Natural killer cell (primary cell): Measurements from ENCODE around the gene PTPRN2. TPM values are rescaled to one million over a fixed set of nuclear protein-coding genes. Genes with fewer than 3 reads are reported as not detected.

ENCODE experiments used
- ATAC-seq, 3 donors: fragments of 150-1000 bp in 2 of 3; fragments of 200-7000 bp in 1 of 3; cut with Tn5 transposase; 1 replicate in 1 of 3; 2 replicates in 2 of 3; pipeline ENCODE4 v1.10.0; 2021; ENCODE audit warnings: mild to moderate bottlenecking in 2 of 3, moderate library complexity in 2 of 3
- DNase-seq, 2 donors: peaks; one replicate each; pipeline versions ENCODE4 v3.0.0 to v3.0.0-alpha.2; 2013 to 2021; ENCODE audit warnings: mixed read lengths in 1 of 2
- H3K27ac ChIP-seq: one replicate; pipeline ENCODE4 v1.5.1; 2013; ENCODE audit warnings: mild to moderate bottlenecking, low read length
- H3K27me3 ChIP-seq: one replicate; pipeline ENCODE4 v1.6.1; 2013; ENCODE audit warnings: low read length; ENCODE audit not compliant: control insufficient read depth, insufficient read depth
- H3K36me3 ChIP-seq: one replicate; pipeline ENCODE4 v1.6.1; 2013; ENCODE audit warnings: low read length; ENCODE audit not compliant: control insufficient read depth, insufficient read depth
- H3K4me1 ChIP-seq: one replicate; pipeline ENCODE4 v1.6.1; 2013; ENCODE audit warnings: low read length; ENCODE audit not compliant: control insufficient read depth, insufficient read depth
- H3K4me3 ChIP-seq: one replicate; pipeline ENCODE4 v1.5.1; 2013; ENCODE audit warnings: low read length
- H3K9me3 ChIP-seq: one replicate; pipeline ENCODE4 v1.6.1; 2013; ENCODE audit warnings: low read length; ENCODE audit not compliant: control insufficient read depth, insufficient read depth
- H3K27ac Mint-ChIP-seq, 2 donors: one replicate each; pipeline ENCODE4 v1.8.0; 2022; ENCODE audit warnings: mild to moderate bottlenecking in 2 of 2, mixed read lengths in 2 of 2, moderate library complexity in 1 of 2
- H3K27me3 Mint-ChIP-seq, 2 donors: one replicate each; pipeline ENCODE4 v1.8.0; 2022; ENCODE audit warnings: low read depth in 2 of 2, mixed read lengths in 2 of 2
- H3K36me3 Mint-ChIP-seq: one replicate; pipeline ENCODE4 v1.8.0; 2022; ENCODE audit warnings: mixed read lengths
- H3K4me1 Mint-ChIP-seq, 2 donors: one replicate each; pipeline ENCODE4 v1.8.0; 2022; ENCODE audit warnings: mixed read lengths in 2 of 2
- H3K4me3 Mint-ChIP-seq: one replicate; pipeline ENCODE4 v1.8.0; 2022; ENCODE audit warnings: mild to moderate bottlenecking, moderate library complexity, mixed read lengths
- H3K9me3 Mint-ChIP-seq, 2 donors: one replicate each; pipeline ENCODE4 v1.8.0; 2022; ENCODE audit warnings: mixed read lengths in 2 of 2
- WGBS: methylation state at CpG from one replicate; pipeline ENCODE4 v1.1.7; 2013; ENCODE audit warnings: missing lambda C conversion rate; ENCODE audit not compliant: insufficient coverage; 5-methylcytosine and 5-hydroxymethylcytosine counted together
- intact Hi-C: fragments of 100-400 bp; cut with micrococcal nuclease; formaldehyde crosslinking; loops from one replicate; pipeline ENCODE4 v1.14.2; 2022
- total RNA-seq, 4 donors: library from RNA; stranded (reverse); fragments of 120-200 nt in 1 of 4; gene quantifications; one replicate each; pipeline versions ENCODE4 v1.2.3 to v1.2.4, GENCODE V29; 2013 to 2022
- TF ChIP-seq, protein P1 (sequence below): fragments of 200-600 bp; IDR thresholded peaks from one replicate; pipeline ENCODE4 v1.8.0; 2022; ENCODE audit warnings: antibody characterized with exemption

PTPRN2 gene
- total RNA-seq, 3 donors from 2014 or later (not counting 1 experiment from before 2014, with no cell fraction given), result 1.3 to 2.5 (median 1.9) TPM

DNA sequence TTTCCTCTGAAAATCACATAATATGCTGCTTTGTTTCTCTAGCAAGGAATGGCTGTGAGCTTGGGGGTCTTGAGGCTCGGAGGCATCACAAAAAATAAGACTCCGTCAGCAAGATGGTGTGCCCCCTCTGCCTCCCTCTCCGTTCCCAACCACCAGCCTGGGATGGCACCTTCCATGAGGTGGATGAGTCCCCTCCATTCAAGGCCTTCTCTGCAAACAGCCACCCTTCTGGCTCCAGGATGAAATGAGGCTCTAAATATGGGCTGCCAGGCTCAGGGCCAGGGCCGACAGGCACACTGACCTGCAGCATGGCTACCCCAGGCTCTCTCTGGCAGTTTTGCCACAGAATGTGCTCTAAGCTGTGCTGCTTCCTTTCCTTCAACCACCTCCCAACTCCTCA lies 521.5 kb downstream of the PTPRN2 start:
- Histone ChIP-seq H3K9me3 (peaks cover 9% of the 10 kb centered on the region), H3K27me3 (no peaks in the 10 kb centered on the region), H3K27ac (no peak overlapping the region), H3K4me3 (no peak overlapping the region), H3K36me3 (no peaks in the 10 kb centered on the region), H3K4me1 (no peaks in the 10 kb centered on the region)
- Mint-ChIP-seq H3K27ac (no peak overlapping the region), H3K4me1 (no peaks in the 10 kb centered on the region), H3K4me3 (no peak overlapping the region), H3K27me3 (no peaks in the 10 kb centered on the region), H3K36me3 (no peaks in the 10 kb centered on the region), H3K9me3 (peaks cover 0 to 3% of the 10 kb centered on the region in 2 donors)
- ATAC-seq, result no peak
- intact Hi-C loops, result no loop called here
- WGBS, result 85% methylated on average over 4 of the region's 4 CpGs
- TF ChIP-seq, protein P1, sequence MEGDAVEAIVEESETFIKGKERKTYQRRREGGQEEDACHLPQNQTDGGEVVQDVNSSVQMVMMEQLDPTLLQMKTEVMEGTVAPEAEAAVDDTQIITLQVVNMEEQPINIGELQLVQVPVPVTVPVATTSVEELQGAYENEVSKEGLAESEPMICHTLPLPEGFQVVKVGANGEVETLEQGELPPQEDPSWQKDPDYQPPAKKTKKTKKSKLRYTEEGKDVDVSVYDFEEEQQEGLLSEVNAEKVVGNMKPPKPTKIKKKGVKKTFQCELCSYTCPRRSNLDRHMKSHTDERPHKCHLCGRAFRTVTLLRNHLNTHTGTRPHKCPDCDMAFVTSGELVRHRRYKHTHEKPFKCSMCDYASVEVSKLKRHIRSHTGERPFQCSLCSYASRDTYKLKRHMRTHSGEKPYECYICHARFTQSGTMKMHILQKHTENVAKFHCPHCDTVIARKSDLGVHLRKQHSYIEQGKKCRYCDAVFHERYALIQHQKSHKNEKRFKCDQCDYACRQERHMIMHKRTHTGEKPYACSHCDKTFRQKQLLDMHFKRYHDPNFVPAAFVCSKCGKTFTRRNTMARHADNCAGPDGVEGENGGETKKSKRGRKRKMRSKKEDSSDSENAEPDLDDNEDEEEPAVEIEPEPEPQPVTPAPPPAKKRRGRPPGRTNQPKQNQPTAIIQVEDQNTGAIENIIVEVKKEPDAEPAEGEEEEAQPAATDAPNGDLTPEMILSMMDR, result no peak
- no peak for DNase-seq

DNA sequence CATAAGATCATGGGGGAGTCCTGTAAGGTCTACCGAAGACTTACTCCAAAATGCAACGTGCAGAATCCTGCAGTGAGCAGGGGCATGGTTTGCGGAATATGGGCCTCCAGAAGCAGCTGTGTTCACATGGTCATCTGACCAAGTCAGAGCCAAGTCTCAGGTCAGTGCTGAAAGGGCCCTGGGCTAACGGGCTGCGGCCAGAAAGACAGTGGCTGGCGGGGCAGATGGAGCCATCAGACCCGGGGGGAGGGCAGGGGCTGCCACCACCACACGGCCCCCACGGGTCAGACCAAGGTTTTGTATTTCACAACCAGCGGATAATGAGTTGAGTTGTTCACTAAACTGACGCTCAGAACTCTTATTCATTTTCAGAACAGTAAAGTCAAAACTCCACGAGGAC lies 522.3 kb downstream of the PTPRN2 start:
- H3K27me3 Mint-ChIP-seq, result no peaks in the 10 kb centered on the region
- Histone ChIP-seq H3K27me3 (no peaks in the 10 kb centered on the region), H3K27ac (no peak overlapping the region), H3K4me3 (no peak overlapping the region), H3K9me3 (peaks cover 7% of the 10 kb centered on the region), H3K4me1 (no peaks in the 10 kb centered on the region), H3K36me3 (no peaks in the 10 kb centered on the region)
- H3K4me1 Mint-ChIP-seq, result no peaks in the 10 kb centered on the region
- no peak for DNase-seq
- peaks cover 0 to 3% of the 10 kb centered on the region in 2 donors for H3K9me3 Mint-ChIP-seq
- H3K27ac Mint-ChIP-seq, result no peak overlapping the region
- no peaks in the 10 kb centered on the region for H3K36me3 Mint-ChIP-seq
- intact Hi-C loops, result no loop called here
- ATAC-seq, result no peak
- H3K4me3 Mint-ChIP-seq, result no peak overlapping the region
- TF ChIP-seq, protein P1, result no peak
- WGBS, result 85% methylated on average over 11 of the region's 12 CpGs

DNA sequence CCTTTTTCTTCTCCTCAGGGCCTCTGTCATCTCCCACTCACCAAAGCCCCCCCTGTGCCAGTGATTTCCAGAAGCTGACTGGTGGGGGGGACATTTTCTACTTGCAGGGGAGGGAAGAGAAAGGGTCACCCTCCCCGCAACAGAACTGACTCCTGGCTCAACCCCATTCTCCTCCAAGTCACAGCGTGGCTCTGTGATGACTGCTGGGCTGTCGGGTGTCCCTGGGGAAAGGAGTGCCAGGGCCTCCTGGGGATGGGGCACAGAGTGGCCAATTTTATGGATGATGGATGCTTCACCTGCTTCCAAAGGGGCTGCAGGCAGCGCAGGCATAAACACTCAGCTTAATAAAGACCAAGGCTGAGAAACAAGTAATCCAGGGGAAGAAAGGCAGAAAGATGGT lies 523.0 kb downstream of the PTPRN2 start:
- H3K27me3 Mint-ChIP-seq, result no peaks in the 10 kb centered on the region
- H3K36me3 ChIP-seq, result no peaks in the 10 kb centered on the region
- WGBS, result 87% methylated on average over 3 of the region's 4 CpGs
- no peaks in the 10 kb centered on the region for H3K4me1 Mint-ChIP-seq
- H3K27ac Mint-ChIP-seq, result no peak overlapping the region
- no peak overlapping the region for H3K4me3 Mint-ChIP-seq
- peaks cover 5% of the 10 kb centered on the region for H3K9me3 ChIP-seq
- intact Hi-C loops, result no loop called here
- no peaks in the 10 kb centered on the region for H3K9me3 Mint-ChIP-seq
- H3K27me3 ChIP-seq, result no peaks in the 10 kb centered on the region
- TF ChIP-seq, protein P1, result no peak
- no peak overlapping the region for H3K4me3 ChIP-seq
- no peak for DNase-seq
- ATAC-seq, result no peak
- H3K4me1 ChIP-seq, result no peaks in the 10 kb centered on the region
- no peaks in the 10 kb centered on the region for H3K36me3 Mint-ChIP-seq
- no peak overlapping the region for H3K27ac ChIP-seq

DNA sequence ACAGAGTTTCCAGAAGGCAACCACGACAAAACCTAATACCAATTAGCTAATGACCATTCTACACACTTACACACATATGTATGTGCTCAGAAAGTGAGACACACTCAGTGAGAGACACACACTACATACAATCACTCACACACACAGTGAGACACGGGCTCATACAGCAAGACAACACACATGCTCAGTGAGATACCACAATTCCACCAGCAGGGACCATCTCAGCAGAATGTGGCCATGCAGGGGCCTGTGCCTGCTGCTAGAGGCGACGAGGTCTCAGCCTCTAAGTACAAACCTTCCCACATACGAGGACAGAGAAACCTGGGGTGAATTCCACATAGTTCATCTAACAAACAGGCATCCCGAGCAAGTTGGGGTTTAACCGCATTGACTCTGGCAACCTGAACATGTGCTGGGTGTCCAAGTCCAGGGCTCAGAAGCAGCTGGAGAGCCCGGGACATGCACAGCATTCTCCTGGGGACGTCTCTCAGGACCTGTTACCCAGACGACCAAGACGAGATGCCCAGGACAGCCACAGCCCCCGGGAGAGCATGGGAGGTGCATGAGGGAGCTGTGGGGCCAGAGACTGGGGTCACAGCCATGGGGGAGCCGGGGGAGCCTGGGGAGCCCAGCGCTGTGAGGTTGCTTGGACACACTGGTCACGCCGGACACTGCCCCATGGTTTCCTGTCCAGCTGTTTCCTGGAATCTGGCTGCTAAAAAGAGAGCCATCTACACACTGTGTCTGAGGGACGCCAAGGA lies 523.6 kb downstream of the PTPRN2 start:
- no peak for ATAC-seq
- Histone ChIP-seq H3K36me3 (no peaks in the 10 kb centered on the region), H3K4me1 (no peaks in the 10 kb centered on the region), H3K27ac (no peak overlapping the region), H3K27me3 (no peaks in the 10 kb centered on the region), H3K4me3 (no peak overlapping the region), H3K9me3 (peaks cover 5% of the 10 kb centered on the region)
- TF ChIP-seq, protein P1, result no peak
- no peak for DNase-seq
- Mint-ChIP-seq H3K4me1 (no peaks in the 10 kb centered on the region), H3K27me3 (no peaks in the 10 kb centered on the region), H3K36me3 (no peaks in the 10 kb centered on the region), H3K27ac (no peak overlapping the region), H3K9me3 (no peaks in the 10 kb centered on the region), H3K4me3 (no peak overlapping the region)
- 66% methylated on average over 17 of the region's 17 CpGs for whole genome bisulfite sequencing
- intact Hi-C loops, result no loop called here
